ENCODE results near the gene SCARF2.
A peak's percentile ranks its signal among the peaks of the same experiment; 100 is the strongest.
"Not testable (repeated sequence)": the region's sequence is repeated elsewhere in the genome, so short reads cannot be mapped to it uniquely, and the experiment has no call there.

The SCARF2 gene

DNA sequence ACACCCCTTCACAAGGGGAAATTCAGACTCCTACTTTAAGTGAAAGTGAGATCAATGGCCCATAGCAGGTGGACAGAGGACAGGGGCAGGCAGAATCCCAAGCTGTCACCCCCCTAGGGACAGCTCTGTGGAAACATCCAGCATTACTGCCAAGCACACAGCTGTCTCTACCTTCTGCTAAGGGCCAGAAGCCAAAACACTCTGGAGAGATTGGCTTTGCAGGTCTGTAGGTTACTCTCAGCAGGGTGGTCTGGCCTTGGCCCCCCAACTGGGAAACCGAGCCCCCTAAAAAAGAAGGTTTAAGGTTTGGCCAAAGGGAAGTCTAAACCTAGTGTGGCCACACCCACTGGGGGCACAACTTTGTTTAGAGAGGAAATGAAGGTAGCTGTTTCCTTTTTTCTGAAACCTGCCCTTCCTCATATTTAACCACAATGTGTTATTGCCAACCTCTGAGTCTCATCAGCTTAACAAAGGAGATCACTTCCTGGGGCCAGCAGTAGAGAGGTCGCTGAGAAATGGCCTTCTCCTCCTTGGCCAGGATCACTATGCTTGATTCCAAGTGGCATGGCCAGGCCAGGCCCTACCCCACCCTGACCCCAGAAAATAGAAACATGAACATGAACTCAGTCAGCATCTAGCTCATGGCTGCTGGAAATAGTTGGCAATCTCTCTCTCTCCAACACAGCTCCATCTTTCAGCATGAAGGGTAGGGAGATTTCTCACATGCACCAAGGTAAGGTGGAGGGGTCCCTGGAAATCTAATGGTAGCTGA, 25.9 kb upstream of the SCARF2 start:
- DNase-seq (ENCODE audit: low read depth in 2 of 2), result no peak

GRCh38 chr22:20459862-20460261, 22.2 kb upstream of the SCARF2 start:
- no peak for DNase-seq (ENCODE audit: low read depth in 2 of 2)

GRCh38 chr22:20459152-20459542, 21.5 kb upstream of the SCARF2 start:
- no peak for DNase-seq (ENCODE audit: low read depth in 2 of 2)

DNA sequence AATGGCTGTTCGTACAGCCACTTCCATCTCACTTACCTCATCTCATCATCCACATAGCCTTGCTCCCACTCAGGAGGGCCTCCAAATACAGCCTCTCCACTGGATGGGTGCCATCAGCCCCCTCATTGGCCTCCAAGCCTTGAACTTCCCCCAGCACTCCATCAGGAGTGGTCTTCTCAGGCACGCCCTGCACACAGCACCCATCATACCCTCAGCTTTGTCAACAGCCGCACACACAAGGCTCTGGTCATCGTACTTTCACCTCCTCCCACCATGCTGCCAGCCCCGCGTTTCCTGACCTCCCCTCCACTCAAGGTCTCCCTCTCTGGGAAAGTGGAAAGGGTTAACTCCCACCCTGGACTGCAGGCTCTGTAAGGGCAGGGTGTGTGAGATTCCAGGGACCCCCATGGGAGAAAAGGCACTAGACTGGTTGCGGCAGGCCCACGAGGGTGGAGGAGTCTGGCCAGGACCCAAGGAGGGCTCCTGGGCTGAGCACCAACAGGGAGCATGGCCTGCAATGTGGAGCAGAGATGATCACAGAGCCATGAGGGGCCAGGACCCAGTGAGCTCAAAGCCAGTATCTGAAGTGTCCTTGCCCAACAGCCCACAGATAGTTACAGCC, 21.0 kb upstream of the SCARF2 start:
- no peak for DNase-seq (ENCODE audit: low read depth in 2 of 2)

DNA sequence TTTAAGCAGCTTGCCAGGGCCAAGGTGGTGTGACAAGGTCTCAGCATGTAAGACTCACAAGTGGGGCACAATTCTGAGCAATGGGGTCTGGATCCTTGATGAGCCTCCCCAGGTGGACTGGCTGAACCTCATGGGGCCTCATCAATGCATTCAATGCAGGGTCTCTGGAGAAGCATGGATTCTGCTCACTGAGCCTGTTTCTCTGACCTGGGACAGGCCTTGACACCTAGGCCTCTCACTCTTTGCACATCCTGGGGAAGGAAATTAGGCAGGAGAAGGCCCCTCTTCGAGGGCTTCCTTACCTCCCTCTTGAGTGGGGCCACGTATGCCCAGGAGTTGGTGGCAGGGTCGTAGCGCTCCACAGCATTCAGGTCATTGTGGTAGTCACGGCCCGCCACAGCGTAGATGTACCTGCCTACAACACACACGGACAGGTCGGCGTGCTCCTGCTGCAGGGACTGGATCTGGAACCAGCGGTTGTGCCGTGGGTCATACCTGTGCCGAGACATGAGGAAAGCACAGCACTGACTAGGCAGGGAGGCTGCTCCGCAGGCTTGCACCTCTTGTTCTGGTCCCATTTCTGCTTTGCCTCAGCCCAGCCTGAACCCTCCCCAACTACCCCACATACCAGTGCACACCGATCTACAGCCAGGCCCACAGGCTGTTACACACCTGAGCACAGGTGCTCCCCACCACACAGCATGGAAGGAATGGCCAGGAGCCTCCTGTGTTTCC, 20.0 kb upstream of the SCARF2 start:
- DNase-seq (ENCODE audit: low read depth in 2 of 2), result no peak

DNA sequence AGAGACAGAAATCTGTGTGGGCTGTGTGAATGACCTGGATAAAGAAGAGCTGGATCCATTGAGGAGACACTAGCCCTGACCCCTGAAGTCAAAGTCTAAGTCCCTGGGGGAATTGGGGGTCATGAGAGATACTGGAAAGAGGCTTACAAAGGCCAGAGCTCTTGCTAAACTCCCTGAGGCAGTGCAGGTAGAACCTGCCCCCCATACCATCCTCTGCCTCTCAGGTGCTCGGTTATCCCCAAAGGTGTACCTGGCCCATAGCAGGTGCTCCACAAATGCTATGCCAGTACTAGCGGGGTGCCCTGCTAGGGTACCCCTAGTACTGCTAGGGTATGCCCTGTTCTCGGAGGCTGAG, 19.1 kb upstream of the SCARF2 start:
- DNase-seq (ENCODE audit: low read depth in 2 of 2), result no peak

GRCh38 chr22:20456064-20456721, 18.6 kb upstream of the SCARF2 start:
- DNase-seq (ENCODE audit: low read depth in 2 of 2), result peak; percentile 50 to 62

GRCh38 chr22:20455709-20456063, 18.1 kb upstream of the SCARF2 start:
- DNase-seq (ENCODE audit: low read depth in 2 of 2), result no peak

GRCh38 chr22:20453222-20453621, 15.6 kb upstream of the SCARF2 start:
- no peak for DNase-seq (ENCODE audit: low read depth in 2 of 2)

DNA sequence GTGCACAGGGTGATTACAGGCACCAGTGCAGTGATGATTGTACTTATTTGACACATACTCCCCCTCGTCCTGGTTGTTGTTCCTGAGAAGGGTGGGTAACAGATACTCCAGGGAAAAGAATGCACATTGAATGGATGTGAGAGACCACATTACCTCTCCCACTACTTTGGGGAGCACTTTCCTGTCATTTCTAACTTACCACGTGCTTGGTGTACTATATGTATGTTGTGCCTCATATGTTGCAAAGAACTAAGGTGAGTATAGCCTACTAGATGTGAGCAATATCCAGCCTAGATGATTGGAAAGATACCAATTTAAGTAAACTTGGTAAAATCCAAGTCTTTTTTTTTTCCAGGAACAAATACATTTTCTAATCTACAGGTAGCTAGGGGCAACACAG, 14.3 kb upstream of the SCARF2 start:
- DNase-seq (ENCODE audit: low read depth in 2 of 2), result no peak

- DNase-seq (ENCODE audit: low read depth in 2 of 2), result not testable (repeated sequence)
These were observed 13.6 kb upstream of the SCARF2 start for GRCh38 chr22:20451129-20451778.

GRCh38 chr22:20450551-20450906, 12.9 kb upstream of the SCARF2 start:
- DNase-seq (ENCODE audit: low read depth in 2 of 2), result no peak

DNA sequence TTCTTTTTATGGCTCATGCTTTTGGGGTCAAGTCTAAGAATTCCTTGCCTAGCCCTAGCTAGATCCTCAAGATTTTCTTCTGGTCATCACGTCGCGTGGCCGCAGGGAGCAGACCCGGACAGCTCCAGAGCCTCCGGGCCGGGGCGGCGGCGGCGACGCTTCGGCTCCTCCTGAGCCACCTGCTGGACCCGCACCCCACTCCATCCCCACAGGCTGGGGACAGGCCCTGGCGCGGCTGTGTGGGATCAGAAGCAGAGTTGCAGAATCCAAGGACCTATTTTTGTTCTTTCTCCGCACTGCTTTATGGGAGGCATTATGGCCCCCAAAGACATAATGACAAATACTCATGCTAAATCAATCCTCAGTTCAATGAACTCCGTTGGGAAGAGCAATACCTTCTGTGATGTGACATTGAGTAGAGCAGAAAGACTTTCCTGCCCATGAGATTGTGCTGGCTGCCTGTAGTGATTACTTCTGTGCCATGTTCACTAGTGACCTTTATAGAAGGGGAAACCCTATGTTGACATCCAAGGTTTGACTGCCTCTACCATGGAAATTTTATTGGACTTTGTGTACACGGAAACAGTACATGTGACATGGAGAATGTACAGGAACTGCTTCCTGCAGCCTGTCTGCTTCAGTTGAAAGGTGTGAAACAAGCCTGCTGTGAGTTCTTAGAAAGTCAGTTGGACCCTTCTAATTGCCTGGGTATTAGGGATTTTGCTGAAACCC, 12.4 kb upstream of the SCARF2 start:
- no peak for DNase-seq (ENCODE audit: low read depth in 2 of 2)

DNA sequence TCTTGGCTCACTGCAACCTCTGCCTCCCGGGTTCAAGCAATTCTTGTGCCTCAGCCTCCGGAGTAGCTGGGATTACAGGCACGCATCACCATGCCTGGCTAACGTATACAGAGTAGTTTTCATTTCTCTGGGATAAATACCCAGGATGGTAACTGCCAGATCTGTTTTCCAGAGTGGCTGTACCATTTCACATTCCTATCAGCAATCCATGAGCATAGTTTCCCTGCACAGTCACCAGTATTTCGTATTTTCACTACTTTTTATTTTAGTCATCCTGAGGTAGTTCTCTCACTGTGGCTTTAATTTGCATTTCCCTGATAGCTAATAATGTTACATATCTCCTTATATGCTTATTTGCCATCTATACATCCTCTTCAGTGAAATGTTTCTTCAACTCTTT, 11.0 kb upstream of the SCARF2 start:
- no peak for DNase-seq (ENCODE audit: low read depth in 2 of 2)

- DNase-seq (ENCODE audit: low read depth in 2 of 2), result no peak
These were observed 8.9 kb upstream of the SCARF2 start for GRCh38 chr22:20446383-20446970.

GRCh38 chr22:20444325-20444724, 6.7 kb upstream of the SCARF2 start:
- DNase-seq (ENCODE audit: low read depth in 2 of 2), result no peak

GRCh38 chr22:20442485-20443284, 5.1 kb upstream of the SCARF2 start:
- DNase-seq (ENCODE audit: low read depth in 2 of 2), result no peak

- no peak for DNase-seq (ENCODE audit: low read depth in 2 of 2)
These were observed 4.2 kb upstream of the SCARF2 start for GRCh38 chr22:20441631-20442484.

Data from stimulated activated CD8-positive, alpha-beta memory T cell treated with anti-CD3 and anti-CD28 coated beads, Interleukin-2, amount 100 ng/mL, for 48 hours (primary cell).